Hepatocyte (in vitro differentiated cells): Measurements from ENCODE around the gene SSRP1. TPM values are rescaled to one million over a fixed set of nuclear protein-coding genes. Genes with fewer than 3 reads are reported as not detected.

Experiments used
- DNase-seq: peaks from one replicate; pipeline ENCODE4 v3.0.0-alpha.2; 2016; ENCODE audit warnings: low spot score
- H2AFZ ChIP-seq: fragments of 200-600 bp; sonication (generic); 2 replicates; pipeline ENCODE4 v1.6.0; 2016; ENCODE audit warnings: antibody characterized with exemption, mild to moderate bottlenecking
- H3K27ac ChIP-seq: fragments of 200-600 bp; sonication (generic); 2 replicates; pipeline ENCODE4 v1.5.1; 2016; ENCODE audit warnings: mild to moderate bottlenecking
- H3K27me3 ChIP-seq: fragments of 200-600 bp; sonication (generic); 2 replicates; pipeline ENCODE4 v1.6.1; 2016
- H3K36me3 ChIP-seq: fragments of 200-600 bp; sonication (generic); replicated peaks from 2 replicates; pipeline ENCODE4 v1.5.1; 2016; ENCODE audit warnings: low read depth; ENCODE audit not compliant: insufficient read depth
- H3K4me1 ChIP-seq: fragments of 200-600 bp; sonication (generic); 2 replicates; pipeline ENCODE4 v1.5.1; 2016; ENCODE audit warnings: mild to moderate bottlenecking, moderate library complexity; ENCODE audit not compliant: insufficient read depth
- H3K4me2 ChIP-seq: fragments of 200-600 bp; sonication (generic); 2 replicates; pipeline ENCODE4 v1.6.0; 2016
- H3K4me3 ChIP-seq: fragments of 200-600 bp; sonication (generic); 2 replicates; pipeline ENCODE4 v1.5.1; 2016; ENCODE audit warnings: mild to moderate bottlenecking
- H3K79me2 ChIP-seq: fragments of 200-600 bp; sonication (generic); 2 replicates; pipeline ENCODE4 v1.6.0; 2017; ENCODE audit warnings: mild to moderate bottlenecking
- H3K9me2 ChIP-seq: fragments of 200-600 bp; sonication (generic); replicated peaks from 2 replicates; pipeline ENCODE4 v1.6.0; 2017; ENCODE audit warnings: mild to moderate bottlenecking; ENCODE audit not compliant: insufficient read depth
- H3K9me3 ChIP-seq: fragments of 200-600 bp; sonication (generic); 2 replicates; pipeline ENCODE4 v1.5.1; 2016; ENCODE audit warnings: low read depth, mild to moderate bottlenecking
- H4K20me1 ChIP-seq: fragments of 200-600 bp; sonication (generic); 2 replicates; pipeline ENCODE4 v1.6.0; 2016; ENCODE audit warnings: mild to moderate bottlenecking; ENCODE audit not compliant: insufficient read depth, poor library complexity, severe bottlenecking
- CTCF ChIP-seq: fragments of 200-600 bp; sonication (generic); IDR thresholded peaks from 2 replicates; pipeline ENCODE4 v1.5.1; 2016; ENCODE audit warnings: antibody characterized with exemption, mild to moderate bottlenecking; ENCODE audit not compliant: poor library complexity
- EZH2 ChIP-seq: fragments of 200-600 bp; sonication (generic); IDR thresholded peaks from 2 replicates; pipeline ENCODE4 v1.6.1; 2016; ENCODE audit warnings: antibody characterized with exemption, mild to moderate bottlenecking, borderline replicate concordance
- EZH2phosphoT487 ChIP-seq: fragments of 200-600 bp; sonication (generic); IDR thresholded peaks from one replicate; pipeline ENCODE4 v1.6.1; 2018; ENCODE audit warnings: antibody characterized with exemption, mild to moderate bottlenecking, low read depth, moderate library complexity; ENCODE audit not compliant: unreplicated experiment, severe bottlenecking
- WGBS: methylation state at CpG from one replicate; pipeline ENCODE4 v1.1.6; 2016; ENCODE audit warnings: low lambda C conversion rate; ENCODE audit errors: missing lambda C conversion rate; 5-methylcytosine and 5-hydroxymethylcytosine counted together
- polyA plus RNA-seq: library from polyadenylated mRNA; unstranded; fragments of >200 nt; fragmentation: Nextera tagmentation; extraction: Ambion mirVana; gene quantifications from 2 replicates; pipeline ENCODE4 v1.2.1, GENCODE V29; 2016
- total RNA-seq: library from RNA; depleted of rRNA; stranded (reverse); fragments of >200 nt; gene quantifications from 2 replicates; pipeline ENCODE4 v1.2.3, GENCODE V29; 2014

Gene SSRP1
- total and polyA plus RNA-seq, 2 experiments from 2014 or later, result 34.0 to 64.6 TPM

GRCh38 chr11:57301711-57302423 lies 33.8 kb downstream of the SSRP1 start:
- DNase-seq, result no peak
- H3K4me2 ChIP-seq, result no peak overlapping the region
- peaks cover 6% of the 10 kb centered on the region for H3K4me1 ChIP-seq
- H3K4me3 ChIP-seq, result no peak overlapping the region
- no peaks in the 10 kb centered on the region for H3K9me2 ChIP-seq
- 98% methylated on average over 27 of the region's 27 CpGs for WGBS
- H3K36me3 ChIP-seq, result peaks cover 10% of the 10 kb centered on the region
- H3K27ac ChIP-seq, result no peak overlapping the region
- peaks cover 29% of the 10 kb centered on the region for H3K79me2 ChIP-seq
- H3K9me3 ChIP-seq, result no peaks in the 10 kb centered on the region
- H4K20me1 ChIP-seq, result peaks cover 19% of the 10 kb centered on the region
- no peaks in the 10 kb centered on the region for H3K27me3 ChIP-seq
- no peak overlapping the region for H2AFZ ChIP-seq
- TF ChIP-seq EZH2 (no peak), CTCF (no peak), EZH2phosphoT487 (no peak)

GRCh38 chr11:57300785-57301184 lies 34.9 kb downstream of the SSRP1 start:
- no peaks in the 10 kb centered on the region for H3K27me3 ChIP-seq
- H3K9me3 ChIP-seq, result no peaks in the 10 kb centered on the region
- peaks cover 10% of the 10 kb centered on the region for H3K36me3 ChIP-seq
- H2AFZ ChIP-seq, result no peak overlapping the region
- no peak overlapping the region for H3K27ac ChIP-seq
- no peak overlapping the region for H3K4me2 ChIP-seq
- TF ChIP-seq EZH2 (no peak), EZH2phosphoT487 (no peak), CTCF (no peak)
- peaks cover 19% of the 10 kb centered on the region for H3K79me2 ChIP-seq
- peaks cover 6% of the 10 kb centered on the region for H3K4me1 ChIP-seq
- DNase-seq, result no peak
- H3K9me2 ChIP-seq, result no peaks in the 10 kb centered on the region
- H3K4me3 ChIP-seq, result no peak overlapping the region
- WGBS, result 97% methylated on average over 10 of the region's 10 CpGs
- H4K20me1 ChIP-seq, result peaks cover 14% of the 10 kb centered on the region

- H3K9me3 ChIP-seq, result no peaks in the 10 kb centered on the region
- H2AFZ ChIP-seq, result no peak overlapping the region
- H3K36me3 ChIP-seq, result peaks cover 10% of the 10 kb centered on the region
- TF ChIP-seq EZH2phosphoT487 (no peak), EZH2 (no peak), CTCF (no peak)
- H3K4me2 ChIP-seq, result no peak overlapping the region
- H3K27me3 ChIP-seq, result no peaks in the 10 kb centered on the region
- H3K9me2 ChIP-seq, result no peaks in the 10 kb centered on the region
- WGBS, result 97% methylated on average over 5 of the region's 5 CpGs
- no peak overlapping the region for H3K27ac ChIP-seq
- no peak overlapping the region for H3K4me3 ChIP-seq
- H3K79me2 ChIP-seq, result peaks cover 7% of the 10 kb centered on the region
- H4K20me1 ChIP-seq, result peaks cover 8% of the 10 kb centered on the region
- DNase-seq, result no peak
- H3K4me1 ChIP-seq, result peaks cover 5% of the 10 kb centered on the region
These were observed 36.4 kb downstream of the SSRP1 start for GRCh38 chr11:57299150-57299737.
